Measurements from ENCODE around the gene RGPD8.

Gene RGPD8

GRCh38 chr2:112343827-112344585, 89.4 kb downstream of the RGPD8 start:
- H2AK5ac ChIP-seq (ENCODE audit: low read length) = no peak overlapping the region
- no peaks in the 10 kb centered on the region for H3K79me1 ChIP-seq (ENCODE audit: low read length)
- WGBS (ENCODE audit: extremely low coverage, insufficient coverage, insufficient read length) = no CpG with 5 or more reads among the region's 1 CpG
- H3K9ac ChIP-seq (ENCODE audit: low read length) = no peak overlapping the region
- H3K23ac ChIP-seq (ENCODE audit: low read length) = no peak overlapping the region
- no peak overlapping the region for H3K27ac ChIP-seq (ENCODE audit: low read depth, low read length)
- no peak overlapping the region for H3K18ac ChIP-seq (ENCODE audit: low read length)
- H4K12ac ChIP-seq (ENCODE audit: low read depth, low read length) = no peak overlapping the region
- no peaks in the 10 kb centered on the region for H3K4me1 ChIP-seq (ENCODE audit: control insufficient read depth in 1 of 2, insufficient read depth in 2 of 2, low read length in 2 of 2)
- H2BK5ac ChIP-seq (ENCODE audit: low read depth, low read length, poor library complexity) = no peak overlapping the region
- H3K4me3 ChIP-seq (ENCODE audit: low read depth, low read length) = no peak overlapping the region
- no peaks in the 10 kb centered on the region for H3K36me3 ChIP-seq (ENCODE audit: control insufficient read depth in 1 of 2, insufficient read depth in 2 of 2, low read length in 2 of 2)
- H3K9me3 ChIP-seq (ENCODE audit: insufficient read depth, low read depth, low read length) = peaks cover 8% of the 10 kb centered on the region
- no peaks in the 10 kb centered on the region for H3K79me2 ChIP-seq (ENCODE audit: control insufficient read depth, insufficient read depth, low read length, poor library complexity)
- no peak overlapping the region for H3K14ac ChIP-seq (ENCODE audit: low read length)
- H2BK12ac ChIP-seq (ENCODE audit: low read length) = no peak overlapping the region
- H3K4me2 ChIP-seq (ENCODE audit: low read length) = no peak overlapping the region
- H2AFZ ChIP-seq (ENCODE audit: insufficient read depth, low read length, poor library complexity) = no peak overlapping the region
- H4K8ac ChIP-seq (ENCODE audit: low read depth, low read length) = no peak overlapping the region
- DNase-seq = no peak
- H2BK120ac ChIP-seq (ENCODE audit: insufficient read depth, low read length, poor library complexity) = no peak overlapping the region
- no peak overlapping the region for H3K4ac ChIP-seq (ENCODE audit: low read depth, low read length)
- no peak overlapping the region for H4K91ac ChIP-seq (ENCODE audit: low read depth, low read length)
- H3K27me3 ChIP-seq (ENCODE audit: insufficient read depth, low read length) = no peaks in the 10 kb centered on the region

DNA sequence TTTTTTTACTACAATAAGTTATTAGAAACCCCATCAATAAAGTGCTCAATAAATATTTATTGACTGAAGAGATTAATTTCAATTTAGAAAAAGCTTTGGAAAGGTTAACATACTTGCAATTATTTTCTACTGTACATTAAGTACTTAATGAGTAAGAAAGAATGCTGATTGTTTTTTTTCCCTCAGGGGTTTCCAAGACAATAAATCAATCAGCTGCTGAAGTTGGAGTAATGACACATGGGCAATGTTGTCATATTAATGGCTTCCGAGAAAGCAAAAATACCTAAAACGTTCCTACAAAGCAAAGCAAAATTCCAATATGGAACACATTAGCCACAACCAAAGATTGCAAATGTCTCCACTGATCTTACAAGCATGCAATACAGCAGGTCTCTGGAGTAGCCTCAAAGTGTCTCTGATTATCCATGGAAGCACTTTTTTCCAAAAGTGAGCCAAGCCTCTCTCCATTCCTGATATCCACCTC, 91.3 kb downstream of the RGPD8 start:
- peak in 1 of 2 donors; percentile 16 for DNase-seq
- Histone ChIP-seq H3K4ac (ENCODE audit: low read depth, low read length) (no peak overlapping the region), H3K36me3 (ENCODE audit: control insufficient read depth in 1 of 2, insufficient read depth in 2 of 2, low read length in 2 of 2) (no peaks in the 10 kb centered on the region), H2BK5ac (ENCODE audit: low read depth, low read length, poor library complexity) (no peak overlapping the region), H3K18ac (ENCODE audit: low read length) (no peak overlapping the region), H3K27me3 (ENCODE audit: insufficient read depth, low read length) (no peaks in the 10 kb centered on the region), H4K12ac (ENCODE audit: low read depth, low read length) (no peak overlapping the region), H3K79me2 (ENCODE audit: control insufficient read depth, insufficient read depth, low read length, poor library complexity) (no peaks in the 10 kb centered on the region), H3K4me3 (ENCODE audit: low read depth, low read length) (no peak overlapping the region), H2AK5ac (ENCODE audit: low read length) (no peak overlapping the region), H3K23ac (ENCODE audit: low read length) (no peak overlapping the region), H3K4me2 (ENCODE audit: low read length) (no peak overlapping the region), H2AFZ (ENCODE audit: insufficient read depth, low read length, poor library complexity) (no peak overlapping the region), H3K9ac (ENCODE audit: low read length) (no peak overlapping the region), H4K91ac (ENCODE audit: low read depth, low read length) (no peak overlapping the region), H3K14ac (ENCODE audit: low read length) (no peak overlapping the region), H4K8ac (ENCODE audit: low read depth, low read length) (no peak overlapping the region), H3K79me1 (ENCODE audit: low read length) (no peaks in the 10 kb centered on the region), H2BK12ac (ENCODE audit: low read length) (no peak overlapping the region), H3K27ac (ENCODE audit: low read depth, low read length) (no peak overlapping the region), H2BK120ac (ENCODE audit: insufficient read depth, low read length, poor library complexity) (no peak overlapping the region), H3K9me3 (ENCODE audit: insufficient read depth, low read depth, low read length) (peaks cover 8% of the 10 kb centered on the region), H3K4me1 (ENCODE audit: control insufficient read depth in 1 of 2, insufficient read depth in 2 of 2, low read length in 2 of 2) (no peaks in the 10 kb centered on the region)
- WGBS (ENCODE audit: extremely low coverage, insufficient coverage, insufficient read length) = no CpG with 5 or more reads among the region's 2 CpGs

DNA sequence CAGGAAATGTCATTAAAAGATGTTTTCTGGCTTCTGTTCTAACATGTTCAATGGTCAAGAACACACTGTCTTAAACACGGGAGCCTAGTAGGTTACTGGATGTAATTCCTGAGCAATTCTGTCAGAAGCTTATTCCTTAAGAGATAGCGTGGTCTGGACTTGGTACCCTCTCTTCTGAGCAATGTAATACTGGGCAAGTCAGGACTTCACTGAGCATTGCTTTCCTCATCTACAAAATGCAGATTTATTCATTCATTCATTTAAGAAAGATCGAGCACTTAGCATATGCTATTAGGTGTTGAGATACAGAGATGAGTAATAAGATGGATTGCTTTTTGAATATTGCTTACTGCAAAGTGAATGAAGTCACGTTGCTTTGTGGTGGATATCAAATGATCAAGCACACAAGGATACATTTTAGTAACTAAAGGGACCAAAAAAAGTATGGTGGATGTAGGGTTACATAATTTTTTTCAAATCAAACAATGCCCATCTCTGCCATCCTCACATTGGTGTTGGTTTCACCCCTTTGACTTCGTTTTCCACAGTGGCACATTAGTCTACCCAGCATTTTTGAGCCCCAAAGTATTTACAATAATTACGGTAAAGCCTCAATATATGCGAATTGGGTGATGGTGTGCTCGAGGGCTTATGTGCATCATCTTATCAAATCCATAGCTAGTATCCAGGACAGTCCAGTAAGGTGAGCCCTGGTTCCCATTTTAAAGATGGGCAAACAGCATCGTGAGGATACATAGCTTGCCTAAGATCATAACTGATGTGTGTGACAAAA, 92.8 kb downstream of the RGPD8 start:
- no peak overlapping the region for H2AK5ac ChIP-seq (ENCODE audit: low read length)
- no peaks in the 10 kb centered on the region for H3K4me1 ChIP-seq (ENCODE audit: control insufficient read depth in 1 of 2, insufficient read depth in 2 of 2, low read length in 2 of 2)
- H2BK12ac ChIP-seq (ENCODE audit: low read length) = no peak overlapping the region
- H3K9me3 ChIP-seq (ENCODE audit: insufficient read depth, low read depth, low read length) = no peaks in the 10 kb centered on the region
- WGBS (ENCODE audit: extremely low coverage, insufficient coverage, insufficient read length) = no CpG with 5 or more reads among the region's 9 CpGs
- no peak overlapping the region for H3K14ac ChIP-seq (ENCODE audit: low read length)
- no peak overlapping the region for H3K4me3 ChIP-seq (ENCODE audit: low read depth, low read length)
- no peak overlapping the region for H3K9ac ChIP-seq (ENCODE audit: low read length)
- H2BK120ac ChIP-seq (ENCODE audit: insufficient read depth, low read length, poor library complexity) = no peak overlapping the region
- no peak for DNase-seq
- no peak overlapping the region for H4K12ac ChIP-seq (ENCODE audit: low read depth, low read length)
- H3K36me3 ChIP-seq (ENCODE audit: control insufficient read depth in 1 of 2, insufficient read depth in 2 of 2, low read length in 2 of 2) = no peaks in the 10 kb centered on the region
- no peak overlapping the region for H3K4me2 ChIP-seq (ENCODE audit: low read length)
- H2AFZ ChIP-seq (ENCODE audit: insufficient read depth, low read length, poor library complexity) = no peak overlapping the region
- no peaks in the 10 kb centered on the region for H3K79me1 ChIP-seq (ENCODE audit: low read length)
- no peak overlapping the region for H3K23ac ChIP-seq (ENCODE audit: low read length)
- no peak overlapping the region for H2BK5ac ChIP-seq (ENCODE audit: low read depth, low read length, poor library complexity)
- H3K27me3 ChIP-seq (ENCODE audit: insufficient read depth, low read length) = no peaks in the 10 kb centered on the region
- no peak overlapping the region for H3K4ac ChIP-seq (ENCODE audit: low read depth, low read length)
- H3K27ac ChIP-seq (ENCODE audit: low read depth, low read length) = no peak overlapping the region
- H4K8ac ChIP-seq (ENCODE audit: low read depth, low read length) = no peak overlapping the region
- H3K18ac ChIP-seq (ENCODE audit: low read length) = no peak overlapping the region
- no peaks in the 10 kb centered on the region for H3K79me2 ChIP-seq (ENCODE audit: control insufficient read depth, insufficient read depth, low read length, poor library complexity)
- H4K91ac ChIP-seq (ENCODE audit: low read depth, low read length) = no peak overlapping the region

DNA sequence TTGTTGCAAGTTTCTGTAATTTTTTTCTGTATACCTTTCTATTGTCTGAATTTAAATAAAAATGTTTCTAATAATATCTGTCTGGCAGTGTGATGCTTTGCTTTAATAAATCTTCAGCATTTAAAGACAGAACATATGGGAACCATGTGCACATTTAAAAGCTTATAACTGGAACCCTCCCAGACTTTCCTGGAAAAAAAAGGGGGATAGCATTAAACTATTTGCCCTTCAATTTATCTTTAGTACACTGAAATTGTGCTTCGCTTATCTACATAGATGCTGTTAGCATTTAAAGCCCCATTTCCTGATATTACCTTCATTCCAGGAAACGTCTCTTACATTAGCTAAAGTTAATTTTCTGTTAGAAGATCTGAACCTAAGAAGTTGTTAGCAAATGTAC, 93.5 kb downstream of the RGPD8 start:
- Histone ChIP-seq H3K4me2 (ENCODE audit: low read length) (no peak overlapping the region), H2AK5ac (ENCODE audit: low read length) (no peak overlapping the region), H3K4me3 (ENCODE audit: low read depth, low read length) (no peak overlapping the region), H4K8ac (ENCODE audit: low read depth, low read length) (no peak overlapping the region), H2BK5ac (ENCODE audit: low read depth, low read length, poor library complexity) (no peak overlapping the region), H2AFZ (ENCODE audit: insufficient read depth, low read length, poor library complexity) (no peak overlapping the region), H3K36me3 (ENCODE audit: control insufficient read depth in 1 of 2, insufficient read depth in 2 of 2, low read length in 2 of 2) (no peaks in the 10 kb centered on the region), H3K4me1 (ENCODE audit: control insufficient read depth in 1 of 2, insufficient read depth in 2 of 2, low read length in 2 of 2) (no peaks in the 10 kb centered on the region), H3K9me3 (ENCODE audit: insufficient read depth, low read depth, low read length) (no peaks in the 10 kb centered on the region), H3K79me1 (ENCODE audit: low read length) (no peaks in the 10 kb centered on the region), H3K79me2 (ENCODE audit: control insufficient read depth, insufficient read depth, low read length, poor library complexity) (no peaks in the 10 kb centered on the region), H3K23ac (ENCODE audit: low read length) (no peak overlapping the region), H3K27me3 (ENCODE audit: insufficient read depth, low read length) (no peaks in the 10 kb centered on the region), H4K91ac (ENCODE audit: low read depth, low read length) (no peak overlapping the region), H2BK120ac (ENCODE audit: insufficient read depth, low read length, poor library complexity) (no peak overlapping the region), H3K14ac (ENCODE audit: low read length) (no peak overlapping the region), H2BK12ac (ENCODE audit: low read length) (no peak overlapping the region), H4K12ac (ENCODE audit: low read depth, low read length) (no peak overlapping the region), H3K4ac (ENCODE audit: low read depth, low read length) (no peak overlapping the region), H3K27ac (ENCODE audit: low read depth, low read length) (no peak overlapping the region), H3K18ac (ENCODE audit: low read length) (no peak overlapping the region), H3K9ac (ENCODE audit: low read length) (no peak overlapping the region)
- no peak for DNase-seq
- WGBS (ENCODE audit: extremely low coverage, insufficient coverage, insufficient read length) = no CpG with 5 or more reads among the region's 2 CpGs
